ENCODE measurements around the gene FXYD2. TPM values are rescaled to one million over a fixed set of nuclear protein-coding genes. Genes with fewer than 3 reads are reported as not detected.

Gene FXYD2
- total RNA-seq, 2 experiments from 2014 or later, result 1.7 to 2.1 TPM

- no peaks in the 10 kb centered on the region for H3K9me3 ChIP-seq (ENCODE audit: control insufficient read depth in 1 of 2, insufficient read depth in 1 of 2, low read length in 2 of 2)
- peaks cover 7% of the 10 kb centered on the region for H3K4me1 ChIP-seq (ENCODE audit: insufficient read depth, low read length)
- Mint-ChIP-seq H3K4me1 (ENCODE audit: low read depth) (no peaks in the 10 kb centered on the region), H3K9me3 (no peaks in the 10 kb centered on the region), H3K36me3 (ENCODE audit: low read depth) (no peaks in the 10 kb centered on the region), H3K27me3 (peaks cover 9% of the 10 kb centered on the region), H3K4me3 (no peak overlapping the region), H3K27ac (no peak overlapping the region)
- ATAC-seq (ENCODE audit: poor library complexity) (no peak), DNase-seq (no peak)
- no peak overlapping the region for H3K27ac ChIP-seq (ENCODE audit: low read depth in 1 of 2, low read length in 2 of 2)
- intact Hi-C loops (cut with DNase I, micrococcal nuclease), result no loop called here
- H3K36me3 ChIP-seq (ENCODE audit: insufficient read depth, low read length), result no peaks in the 10 kb centered on the region
- no peak for TF ChIP-seq CTCF (IDR thresholded peaks at IDR 0.05)
- H3K4me3 ChIP-seq (ENCODE audit: low read length), result no peak overlapping the region
- CTCF ChIA-PET, result interaction anchor here (1.6 kb wide), 1 partner anchor 52 kb away, joined by 5 read pairs; no protein-coding TSS in a partner anchor
- no peaks in the 10 kb centered on the region for H3K27me3 ChIP-seq (ENCODE audit: control insufficient read depth in 1 of 2, insufficient read depth in 2 of 2, low read length in 2 of 2)
- POLR2A ChIA-PET, result no interaction called here
Measured at GRCh38 chr11:117860139-117860538, 35.6 kb upstream of the FXYD2 start.

GRCh38 chr11:117859488-117860112, 35.1 kb upstream of the FXYD2 start:
- no peak overlapping the region for H3K27ac ChIP-seq (ENCODE audit: low read depth in 1 of 2, low read length in 2 of 2)
- H3K4me1 Mint-ChIP-seq (ENCODE audit: low read depth), result no peaks in the 10 kb centered on the region
- no peak for DNase-seq
- H3K36me3 ChIP-seq (ENCODE audit: insufficient read depth, low read length), result no peaks in the 10 kb centered on the region
- no peak for ATAC-seq (ENCODE audit: poor library complexity)
- no peaks in the 10 kb centered on the region for H3K36me3 Mint-ChIP-seq (ENCODE audit: low read depth)
- ChIA-PET POLR2A (no interaction called here), CTCF (interaction anchor here (1.6 kb wide), 1 partner anchor 52 kb away, joined by 5 read pairs; no protein-coding TSS in a partner anchor)
- H3K9me3 ChIP-seq (ENCODE audit: control insufficient read depth in 1 of 2, insufficient read depth in 1 of 2, low read length in 2 of 2), result no peaks in the 10 kb centered on the region
- H3K9me3 Mint-ChIP-seq, result no peaks in the 10 kb centered on the region
- H3K27me3 ChIP-seq (ENCODE audit: control insufficient read depth in 1 of 2, insufficient read depth in 2 of 2, low read length in 2 of 2), result no peaks in the 10 kb centered on the region
- H3K4me3 Mint-ChIP-seq, result no peak overlapping the region
- H3K27me3 Mint-ChIP-seq, result peaks cover 9% of the 10 kb centered on the region
- H3K4me3 ChIP-seq (ENCODE audit: low read length), result no peak overlapping the region
- no peak overlapping the region for H3K27ac Mint-ChIP-seq
- H3K4me1 ChIP-seq (ENCODE audit: insufficient read depth, low read length), result peaks cover 7% of the 10 kb centered on the region
- no peak for TF ChIP-seq CTCF (IDR thresholded peaks at IDR 0.05)
- intact Hi-C loops (cut with DNase I, micrococcal nuclease), result loop anchor here in 1 of 2 experiments (5.0 kb wide), 1 partner anchor 38 kb away; no protein-coding TSS in a partner anchor

GRCh38 chr11:117859061-117859460, 34.5 kb upstream of the FXYD2 start:
- Mint-ChIP-seq H3K27ac (no peak overlapping the region), H3K9me3 (no peaks in the 10 kb centered on the region), H3K27me3 (peaks cover 9% of the 10 kb centered on the region), H3K4me1 (ENCODE audit: low read depth) (no peaks in the 10 kb centered on the region), H3K36me3 (ENCODE audit: low read depth) (no peaks in the 10 kb centered on the region), H3K4me3 (no peak overlapping the region)
- POLR2A ChIA-PET, result no interaction called here
- Histone ChIP-seq H3K9me3 (ENCODE audit: control insufficient read depth in 1 of 2, insufficient read depth in 1 of 2, low read length in 2 of 2) (no peaks in the 10 kb centered on the region), H3K27ac (ENCODE audit: low read depth in 1 of 2, low read length in 2 of 2) (no peak overlapping the region), H3K4me1 (ENCODE audit: insufficient read depth, low read length) (peaks cover 7% of the 10 kb centered on the region), H3K36me3 (ENCODE audit: insufficient read depth, low read length) (no peaks in the 10 kb centered on the region), H3K4me3 (ENCODE audit: low read length) (no peak overlapping the region), H3K27me3 (ENCODE audit: control insufficient read depth in 1 of 2, insufficient read depth in 2 of 2, low read length in 2 of 2) (no peaks in the 10 kb centered on the region)
- TF ChIP-seq CTCF (IDR thresholded peaks at IDR 0.05), result no peak
- DNase-seq (no peak), ATAC-seq (ENCODE audit: poor library complexity) (no peak)
- CTCF ChIA-PET, result no interaction called here
- intact Hi-C loops (cut with DNase I, micrococcal nuclease), result loop anchor here in 1 of 2 experiments (5.0 kb wide), 1 partner anchor 38 kb away; no protein-coding TSS in a partner anchor
